Suprapubic skin (tissue), 4 donors: ENCODE results near the gene NRP2.

ENCODE experiments used
- CTCF ChIP-seq, 2 donors: fragments of 200-600 bp in 1 of 2; fragments of 450-650 bp in 1 of 2; sonication (generic) in 1 of 2; IDR thresholded peaks; one replicate each; pipeline ENCODE4 v1.5.1; 2016 to 2019; ENCODE audit warnings: antibody characterized with exemption in 2 of 2, mild to moderate bottlenecking in 1 of 2, moderate library complexity in 1 of 2
- EP300 ChIP-seq: sonication (generic); formaldehyde crosslinking; IDR thresholded peaks from one replicate; pipeline ENCODE4 v1.6.1; 2017; ENCODE audit warnings: antibody characterized with exemption
- POLR2A ChIP-seq, 2 donors: fragments of 450-650 bp; IDR thresholded peaks; one replicate each; pipeline ENCODE4 v1.6.1; 2017; ENCODE audit warnings: antibody characterized with exemption in 2 of 2, mild to moderate bottlenecking in 2 of 2, moderate library complexity in 2 of 2
- POLR2AphosphoS5 ChIP-seq, 3 donors: sonication (generic); formaldehyde crosslinking; IDR thresholded peaks; one replicate each; pipeline ENCODE4 v1.6.1; 2017; ENCODE audit warnings: antibody characterized with exemption in 3 of 3

GRCh38 chr2:205739620-205740019, 57.3 kb downstream of the NRP2 start:
- TF ChIP-seq CTCF (IDR thresholded peaks at IDR 0.05) (no peak), EP300 (no peak), POLR2A (IDR thresholded peaks at IDR 0.05) (no peak), POLR2AphosphoS5 (IDR thresholded peaks at IDR 0.05) (no peak)
